Hematopoietic multipotent progenitor cell treated with erythropoietin and hydrocortisone succinate and interleukin-3 and kit ligand, for 8 days (in vitro differentiated cells): ENCODE data around the gene UBA1.

Experiments used
- DNase-seq: peaks from one replicate; pipeline ENCODE4 v3.0.0-alpha.2; 2015

UBA1 gene

DNA sequence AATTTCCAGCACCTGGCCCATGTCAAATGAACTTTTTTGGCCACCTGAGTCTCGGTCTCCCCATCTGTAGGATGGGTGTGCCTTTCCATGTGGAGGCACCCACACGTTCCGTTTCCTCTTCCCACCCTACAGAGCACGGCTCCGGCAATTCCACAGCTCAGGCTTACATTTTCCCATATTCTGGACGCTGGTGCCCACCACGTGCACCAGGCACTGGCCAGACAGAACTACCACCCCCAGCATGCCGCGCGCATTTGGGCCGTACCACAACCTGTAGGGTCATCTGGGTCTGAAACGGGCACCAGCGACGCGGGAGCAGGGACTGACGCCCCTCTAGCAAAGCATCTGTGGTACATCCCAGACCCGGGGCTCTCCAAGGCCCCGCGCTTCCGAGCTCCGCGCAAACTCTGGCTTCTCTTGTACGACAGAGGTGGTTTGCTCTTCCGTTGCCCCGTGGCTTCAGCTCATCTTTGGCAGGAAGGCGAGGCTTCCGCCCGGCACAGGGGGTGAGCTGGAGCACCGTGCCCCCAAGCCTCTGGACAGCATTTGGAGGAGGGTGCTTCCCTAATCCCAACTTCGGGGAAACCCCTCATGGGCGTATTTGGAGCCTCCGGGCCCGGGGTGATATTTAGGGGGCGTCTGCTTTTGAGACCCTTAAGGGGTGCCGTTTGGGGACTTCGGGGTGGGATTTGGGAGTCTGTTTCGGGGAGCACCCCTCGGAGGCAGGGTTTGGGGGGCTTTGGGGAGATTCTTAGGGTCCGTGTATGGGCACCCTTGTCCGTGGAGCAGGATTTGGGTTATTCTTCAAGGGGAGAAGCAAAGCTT is 3.0 kb upstream of the UBA1 start:
- peak; percentile 92 for DNase-seq

DNA sequence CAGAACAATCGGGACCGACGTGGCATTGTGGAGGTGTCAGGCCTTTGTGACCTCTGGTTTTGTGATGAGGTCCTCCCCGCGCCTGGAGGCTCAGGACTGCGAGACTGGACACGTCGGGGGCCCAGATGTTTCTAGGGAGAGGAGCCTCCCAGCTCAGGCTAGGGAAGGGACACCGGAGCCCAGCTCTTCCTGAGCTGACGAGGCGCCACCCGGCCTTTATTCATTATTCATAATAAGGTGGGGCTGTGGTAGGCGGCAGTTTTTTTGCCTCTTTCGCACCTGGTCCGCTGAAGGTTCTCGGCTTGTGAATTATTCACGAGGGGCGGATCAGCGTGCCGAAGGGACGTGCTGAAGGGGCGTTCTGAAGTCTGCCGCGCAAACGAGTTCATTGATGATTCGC is 2.3 kb upstream of the UBA1 start:
- peak; percentile 20 for DNase-seq

DNA sequence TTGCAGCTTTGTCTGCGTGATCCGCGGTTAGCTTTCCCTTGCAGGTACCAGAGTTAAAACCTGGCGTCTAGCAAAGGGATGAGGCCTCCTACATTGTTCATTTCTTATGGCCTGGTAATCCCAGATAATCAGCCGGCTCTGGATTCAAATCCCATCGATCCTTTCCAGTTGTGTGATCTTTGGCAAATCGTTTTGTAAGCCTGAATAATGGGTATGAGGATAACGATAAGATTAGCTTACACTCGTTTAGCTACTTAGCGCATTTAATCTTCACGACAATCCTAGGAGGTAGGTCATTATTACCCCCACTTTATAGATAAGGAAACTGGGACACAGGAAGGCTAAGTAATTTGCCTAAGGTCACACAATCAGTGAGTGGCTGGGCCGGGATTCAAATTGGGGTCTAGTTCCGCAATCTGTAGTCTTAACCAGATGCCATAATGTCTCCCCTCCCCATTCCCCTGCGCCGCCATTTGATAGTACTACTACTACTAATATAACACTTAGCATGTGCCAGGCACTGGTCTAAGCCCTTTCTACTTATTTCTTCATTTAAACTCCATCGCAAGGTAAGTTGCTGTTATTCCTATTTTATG is 1.7 kb upstream of the UBA1 start:
- DNase-seq = peak; percentile 4

DNA sequence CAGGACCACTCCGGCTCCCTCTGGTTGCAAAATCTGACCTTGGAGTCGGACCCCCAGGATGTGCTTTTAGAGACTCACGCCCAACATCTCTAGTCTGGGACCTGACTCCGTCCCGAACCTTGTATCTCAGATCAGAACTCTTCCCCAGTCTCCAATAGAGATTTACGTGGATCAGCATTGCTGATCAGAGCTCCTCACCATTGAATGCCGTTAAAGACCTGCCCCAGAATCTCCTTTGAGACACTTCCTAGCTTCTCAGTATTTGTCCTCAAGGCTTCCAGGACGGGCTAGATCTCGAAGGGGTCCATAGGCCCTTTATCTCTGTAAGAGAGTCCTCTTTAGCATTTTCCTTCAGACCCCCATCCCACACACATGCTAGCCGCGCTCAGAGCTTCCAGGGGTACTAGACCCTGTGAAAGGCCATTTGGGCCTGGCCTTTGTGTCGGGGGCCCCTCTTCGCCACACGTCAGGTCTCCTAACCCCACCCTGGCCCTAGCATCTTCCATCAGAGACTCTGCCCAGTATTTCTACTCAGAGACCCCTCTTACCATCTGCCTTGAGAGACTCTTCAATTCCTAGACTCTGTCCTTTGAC is 662 bp downstream of the UBA1 start:
- DNase-seq = no peak

DNA sequence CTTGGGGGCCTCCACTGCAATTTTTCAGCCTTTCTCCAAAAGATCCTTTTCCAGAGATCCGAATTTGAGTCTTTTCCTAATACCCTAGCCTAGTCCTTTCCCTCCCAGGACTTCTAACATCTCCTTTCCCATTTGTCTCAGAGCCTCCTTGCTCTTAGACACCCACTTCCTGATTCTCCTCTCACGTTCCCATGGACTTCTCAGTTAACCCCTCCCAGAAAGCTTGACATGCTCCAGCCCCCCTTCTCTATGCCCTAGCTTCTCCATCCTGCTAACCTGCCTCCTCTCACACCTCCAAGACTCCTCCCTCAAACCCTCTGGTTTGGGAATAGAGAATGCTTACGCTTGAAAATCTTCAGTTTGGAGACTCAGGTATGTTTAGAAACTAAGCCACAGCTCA is 2.5 kb downstream of the UBA1 start:
- no peak for DNase-seq

DNA sequence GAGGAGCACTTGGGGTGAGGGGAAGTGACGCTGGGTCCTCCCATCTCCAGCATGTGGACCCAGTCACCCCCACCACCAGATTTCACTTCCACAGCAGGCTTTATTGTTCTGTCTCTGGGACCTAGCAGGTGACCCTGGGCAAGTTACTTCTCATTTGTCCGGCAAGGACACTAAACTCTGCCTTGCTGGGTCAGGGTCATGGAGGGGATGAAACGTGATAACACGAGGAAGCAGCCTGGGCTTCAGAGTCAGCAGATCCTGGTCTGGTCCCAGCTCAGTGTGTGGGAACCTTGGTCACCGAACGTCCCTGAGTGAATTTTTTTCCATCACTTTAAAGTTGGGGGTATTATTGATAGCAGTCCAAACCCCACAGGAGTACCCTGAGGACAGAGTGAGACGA is 3.9 kb downstream of the UBA1 start:
- no peak for DNase-seq

DNA sequence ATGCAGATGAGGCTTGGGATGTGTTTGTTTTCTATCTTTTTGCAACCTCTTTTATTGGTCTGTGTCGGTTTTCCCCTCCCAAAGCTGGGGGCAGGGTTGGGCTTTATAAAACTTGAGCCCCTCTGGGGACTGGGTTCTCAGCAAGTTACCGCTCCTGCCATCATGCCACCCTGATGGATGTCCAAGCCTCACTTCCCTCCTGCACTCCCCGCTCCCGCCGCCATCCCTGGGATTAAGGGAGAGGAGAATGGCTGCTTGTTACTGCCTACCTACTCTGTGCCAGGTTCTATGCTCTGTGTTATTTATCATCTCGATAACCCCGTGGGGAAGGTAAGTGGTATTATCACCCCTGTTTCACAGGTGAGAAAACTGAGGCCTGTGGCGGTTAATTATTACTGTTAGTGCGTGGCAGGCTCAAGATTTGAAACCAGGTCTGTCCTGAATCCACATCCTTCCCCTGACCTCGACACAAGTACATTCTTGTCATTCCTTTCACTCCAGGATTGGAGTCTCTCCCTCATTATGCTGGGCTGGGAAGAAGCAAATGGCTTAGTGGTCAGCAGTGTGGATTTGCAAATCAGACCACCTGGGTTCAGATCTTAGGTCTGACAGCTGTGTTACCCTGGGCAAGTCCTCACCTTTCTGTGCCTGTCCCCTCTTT is 4.5 kb downstream of the UBA1 start:
- no peak for DNase-seq

DNA sequence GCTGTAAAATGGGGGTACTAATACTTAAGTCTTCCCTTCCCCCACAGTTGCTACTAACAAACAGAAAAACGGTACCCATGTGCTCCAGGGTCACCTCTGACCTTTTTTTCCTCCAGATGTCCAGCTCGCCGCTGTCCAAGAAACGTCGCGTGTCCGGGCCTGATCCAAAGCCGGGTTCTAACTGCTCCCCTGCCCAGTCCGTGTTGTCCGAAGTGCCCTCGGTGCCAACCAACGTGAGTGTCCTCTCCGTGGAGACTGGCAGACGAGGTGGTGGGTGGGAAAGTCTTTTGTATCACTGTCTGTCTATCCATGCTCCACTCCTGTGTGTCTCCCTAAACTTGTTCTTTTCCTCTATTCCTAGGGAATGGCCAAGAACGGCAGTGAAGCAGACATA is 5.1 kb downstream of the UBA1 start:
- no peak for DNase-seq

DNA sequence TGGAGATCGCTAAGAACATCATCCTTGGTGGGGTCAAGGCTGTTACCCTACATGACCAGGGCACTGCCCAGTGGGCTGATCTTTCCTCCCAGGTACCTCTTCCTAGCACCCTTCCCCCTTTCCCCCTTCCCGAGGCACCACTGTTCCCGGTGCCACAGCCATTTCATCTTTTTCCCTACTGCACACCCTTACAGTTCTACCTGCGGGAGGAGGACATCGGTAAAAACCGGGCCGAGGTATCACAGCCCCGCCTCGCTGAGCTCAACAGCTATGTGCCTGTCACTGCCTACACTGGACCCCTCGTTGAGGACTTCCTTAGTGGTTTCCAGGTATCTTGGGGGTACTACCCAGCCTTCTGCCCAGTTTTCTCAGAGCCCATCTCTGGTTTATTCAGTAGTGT is 5.7 kb downstream of the UBA1 start:
- DNase-seq = no peak

DNA sequence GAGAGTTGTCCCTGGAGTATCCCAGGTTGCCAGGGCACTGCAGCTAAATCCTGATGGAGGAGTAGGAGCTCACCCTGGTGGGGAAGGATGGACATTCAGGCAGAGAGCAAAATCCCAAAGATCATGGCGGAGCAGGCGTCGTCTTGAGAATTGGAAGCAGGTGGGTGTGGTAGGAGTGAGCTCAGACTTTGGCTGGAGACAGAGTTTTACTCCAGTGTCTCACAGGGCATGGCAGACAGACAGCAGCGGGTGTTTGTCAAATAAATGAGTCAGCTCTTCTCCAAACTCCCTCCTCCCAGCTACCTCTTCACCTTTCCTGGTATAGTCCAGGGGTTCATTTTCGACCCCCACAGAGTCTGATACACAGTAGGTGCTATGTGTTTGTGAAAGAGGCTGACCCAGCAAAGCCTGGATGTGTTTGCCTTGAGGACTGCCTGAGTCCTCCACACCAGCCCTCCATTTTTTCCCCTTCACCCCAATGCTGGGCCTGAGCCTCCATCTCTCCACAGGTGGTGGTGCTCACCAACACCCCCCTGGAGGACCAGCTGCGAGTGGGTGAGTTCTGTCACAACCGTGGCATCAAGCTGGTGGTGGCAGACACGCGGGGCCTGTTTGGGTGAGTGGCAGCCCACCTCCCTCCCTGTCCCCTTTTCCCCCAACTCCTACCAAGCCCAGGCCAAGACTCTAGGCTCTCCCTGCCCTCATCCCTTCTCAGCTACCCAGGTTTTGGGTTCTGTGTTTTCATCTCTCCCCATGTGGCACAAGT is 6.9 kb downstream of the UBA1 start:
- no peak for DNase-seq

DNA sequence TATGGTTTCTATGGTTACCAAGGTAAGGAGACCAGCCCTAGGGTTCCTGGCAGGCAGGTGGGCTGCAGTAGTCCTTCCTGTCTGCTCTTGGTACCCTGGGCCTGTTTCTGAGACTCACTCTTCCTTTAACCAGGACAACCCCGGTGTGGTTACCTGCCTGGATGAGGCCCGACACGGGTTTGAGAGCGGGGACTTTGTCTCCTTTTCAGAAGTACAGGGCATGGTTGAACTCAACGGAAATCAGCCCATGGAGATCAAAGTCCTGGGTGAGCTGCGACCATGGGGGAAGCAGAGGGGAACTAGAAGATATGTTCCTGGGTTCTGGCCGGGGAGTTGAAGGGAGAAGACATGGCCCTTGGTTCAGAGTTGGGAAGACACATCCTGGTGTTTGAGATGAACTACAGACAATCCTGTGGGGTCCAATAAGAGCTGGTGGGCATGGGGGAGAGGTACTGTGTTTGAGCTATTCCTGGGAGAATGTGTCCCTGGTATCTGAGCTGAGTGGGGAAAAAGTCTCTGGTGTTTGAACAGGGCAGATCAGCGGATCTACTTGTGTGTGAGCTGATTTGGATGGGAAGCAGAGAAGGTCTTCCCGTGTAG is 7.8 kb downstream of the UBA1 start:
- no peak for DNase-seq

DNA sequence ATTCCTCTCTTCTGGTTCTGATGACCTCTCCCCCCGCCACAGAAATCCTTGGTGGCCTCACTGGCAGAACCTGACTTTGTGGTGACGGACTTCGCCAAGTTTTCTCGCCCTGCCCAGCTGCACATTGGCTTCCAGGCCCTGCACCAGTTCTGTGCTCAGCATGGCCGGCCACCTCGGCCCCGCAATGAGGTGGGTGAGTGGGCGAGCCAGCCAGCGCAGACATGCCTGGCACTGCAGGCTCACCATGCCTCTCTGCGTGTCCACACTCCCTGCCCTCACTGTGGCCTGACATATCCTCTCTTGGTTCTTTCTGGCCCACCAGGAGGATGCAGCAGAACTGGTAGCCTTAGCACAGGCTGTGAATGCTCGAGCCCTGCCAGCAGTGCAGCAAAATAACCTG is 8.7 kb downstream of the UBA1 start:
- no peak for DNase-seq

DNA sequence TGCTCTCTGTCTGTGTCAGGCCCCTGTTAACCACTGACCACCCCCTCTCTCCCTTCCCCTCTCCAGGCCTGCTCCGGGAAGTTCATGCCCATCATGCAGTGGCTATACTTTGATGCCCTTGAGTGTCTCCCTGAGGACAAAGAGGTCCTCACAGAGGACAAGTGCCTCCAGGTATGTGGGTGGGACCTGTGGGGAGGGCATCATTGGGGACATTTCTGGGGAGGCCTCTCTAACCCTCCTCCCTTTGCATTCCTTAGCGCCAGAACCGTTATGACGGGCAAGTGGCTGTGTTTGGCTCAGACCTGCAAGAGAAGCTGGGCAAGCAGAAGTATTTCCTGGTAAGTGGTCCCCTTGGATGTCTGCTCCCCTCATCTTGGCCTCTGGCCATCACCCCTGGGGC is 9.2 kb downstream of the UBA1 start:
- DNase-seq = no peak

DNA sequence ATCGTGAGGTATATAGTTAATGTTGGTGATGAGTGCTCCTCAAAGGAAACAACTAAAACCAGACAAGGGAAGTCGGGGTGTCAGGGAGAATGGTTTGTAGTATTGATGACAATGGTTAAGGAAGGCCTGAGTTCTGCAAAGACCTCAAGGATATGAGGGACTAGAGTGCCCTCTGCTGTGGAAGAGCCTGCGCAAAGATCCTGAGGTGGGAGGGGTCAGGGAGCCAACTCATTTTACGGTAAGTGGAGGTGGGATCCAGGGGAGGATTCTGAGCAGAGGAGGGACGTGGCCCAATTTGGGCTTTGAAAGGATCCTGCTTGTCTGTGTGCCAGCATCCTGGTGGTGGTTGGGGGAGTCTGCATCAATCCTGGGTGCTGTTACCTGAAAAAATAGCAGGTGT is 11.3 kb downstream of the UBA1 start:
- peak; percentile 7 for DNase-seq

DNA sequence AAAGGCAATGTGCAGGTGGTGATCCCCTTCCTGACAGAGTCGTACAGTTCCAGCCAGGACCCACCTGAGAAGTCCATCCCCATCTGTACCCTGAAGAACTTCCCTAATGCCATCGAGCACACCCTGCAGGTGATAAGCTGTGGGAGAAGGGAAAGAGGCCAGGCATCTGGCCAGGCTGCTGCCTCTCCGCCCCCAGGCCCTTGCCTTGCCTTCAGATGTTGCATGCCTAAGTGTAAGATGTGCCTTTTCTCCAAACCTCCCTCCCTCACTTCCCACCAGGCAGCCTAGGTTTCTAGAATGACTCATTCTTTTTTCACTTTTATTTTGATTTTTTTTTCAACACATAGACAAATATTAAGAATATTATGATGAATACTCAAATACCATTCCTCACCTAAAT is 12.7 kb downstream of the UBA1 start:
- no peak for DNase-seq

DNA sequence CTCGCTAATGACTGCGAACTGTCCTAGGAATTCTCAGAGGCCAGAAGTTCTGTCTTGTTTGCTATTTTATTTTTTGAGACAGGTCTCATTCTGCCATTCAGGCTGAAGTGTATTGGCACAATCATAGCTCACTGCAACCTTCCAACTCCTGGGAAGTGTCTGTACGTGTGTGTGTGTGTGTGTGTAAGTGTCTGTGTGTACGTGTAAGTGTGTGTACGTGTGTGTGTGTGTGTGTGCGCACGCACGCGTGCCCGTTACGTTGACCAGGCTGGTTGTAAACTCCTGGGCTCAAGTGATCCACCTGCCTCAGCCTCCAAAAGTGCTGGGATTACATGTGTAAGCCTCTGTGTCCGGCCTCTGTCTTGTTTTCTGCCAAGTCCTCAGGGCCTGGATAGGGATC is 14.5 kb downstream of the UBA1 start:
- no peak for DNase-seq

DNA sequence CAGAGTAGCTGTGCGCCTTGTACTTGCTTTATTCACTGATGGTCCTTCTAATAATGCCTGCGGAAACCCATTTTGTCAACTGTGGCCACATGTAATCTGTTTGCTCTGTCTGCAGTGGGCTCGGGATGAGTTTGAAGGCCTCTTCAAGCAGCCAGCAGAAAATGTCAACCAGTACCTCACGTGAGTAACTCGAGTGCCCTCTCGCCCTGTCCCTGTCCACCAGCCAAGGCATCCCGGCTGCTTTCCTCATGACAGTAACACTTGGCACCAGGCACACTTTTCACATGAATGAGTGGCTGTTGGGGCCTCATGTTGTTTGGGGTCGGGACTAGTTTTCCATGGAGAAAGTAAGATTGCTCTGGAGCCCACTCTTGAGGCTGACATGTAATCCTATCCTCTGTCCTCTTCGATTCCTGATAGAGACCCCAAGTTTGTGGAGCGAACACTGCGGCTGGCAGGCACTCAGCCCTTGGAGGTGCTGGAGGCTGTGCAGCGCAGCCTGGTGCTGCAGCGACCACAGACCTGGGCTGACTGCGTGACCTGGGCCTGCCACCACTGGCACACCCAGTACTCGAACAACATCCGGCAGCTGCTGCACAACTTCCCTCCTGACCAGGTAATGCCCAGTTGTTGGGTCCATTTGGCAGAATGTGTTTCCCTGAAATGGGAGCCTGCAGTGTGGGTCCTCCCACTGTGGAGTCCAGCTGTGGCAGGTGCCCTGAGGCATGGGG is 16.0 kb downstream of the UBA1 start:
- no peak for DNase-seq

DNA sequence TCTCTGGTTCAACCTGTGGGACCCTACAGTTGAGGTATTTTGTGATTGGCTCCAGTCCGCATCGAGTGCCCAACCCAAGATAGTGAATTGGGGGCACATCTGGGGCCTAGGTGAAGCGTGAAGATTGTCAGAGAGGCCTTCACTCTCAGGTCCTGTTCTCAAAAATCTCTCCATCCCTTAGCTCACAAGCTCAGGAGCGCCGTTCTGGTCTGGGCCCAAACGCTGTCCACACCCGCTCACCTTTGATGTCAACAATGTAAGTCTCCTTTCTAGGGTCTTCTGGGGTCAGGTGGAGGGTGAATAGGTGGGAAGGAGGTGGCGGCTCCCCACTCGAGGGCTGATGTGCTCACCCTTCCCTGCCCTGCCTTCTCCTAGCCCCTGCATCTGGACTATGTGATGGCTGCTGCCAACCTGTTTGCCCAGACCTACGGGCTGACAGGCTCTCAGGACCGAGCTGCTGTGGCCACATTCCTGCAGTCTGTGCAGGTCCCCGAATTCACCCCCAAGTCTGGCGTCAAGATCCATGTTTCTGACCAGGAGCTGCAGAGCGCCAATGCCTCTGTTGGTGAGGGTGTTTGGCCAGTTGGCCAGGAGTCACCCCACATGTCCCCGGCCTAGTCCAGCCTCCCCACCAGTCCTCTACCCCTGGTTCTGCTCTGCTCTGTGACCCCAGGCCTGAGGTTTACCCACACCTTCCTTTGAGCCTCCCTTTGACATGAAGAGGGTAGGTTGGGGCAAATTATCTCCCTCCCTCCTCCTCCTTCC is 17.2 kb downstream of the UBA1 start:
- DNase-seq = no peak

DNA sequence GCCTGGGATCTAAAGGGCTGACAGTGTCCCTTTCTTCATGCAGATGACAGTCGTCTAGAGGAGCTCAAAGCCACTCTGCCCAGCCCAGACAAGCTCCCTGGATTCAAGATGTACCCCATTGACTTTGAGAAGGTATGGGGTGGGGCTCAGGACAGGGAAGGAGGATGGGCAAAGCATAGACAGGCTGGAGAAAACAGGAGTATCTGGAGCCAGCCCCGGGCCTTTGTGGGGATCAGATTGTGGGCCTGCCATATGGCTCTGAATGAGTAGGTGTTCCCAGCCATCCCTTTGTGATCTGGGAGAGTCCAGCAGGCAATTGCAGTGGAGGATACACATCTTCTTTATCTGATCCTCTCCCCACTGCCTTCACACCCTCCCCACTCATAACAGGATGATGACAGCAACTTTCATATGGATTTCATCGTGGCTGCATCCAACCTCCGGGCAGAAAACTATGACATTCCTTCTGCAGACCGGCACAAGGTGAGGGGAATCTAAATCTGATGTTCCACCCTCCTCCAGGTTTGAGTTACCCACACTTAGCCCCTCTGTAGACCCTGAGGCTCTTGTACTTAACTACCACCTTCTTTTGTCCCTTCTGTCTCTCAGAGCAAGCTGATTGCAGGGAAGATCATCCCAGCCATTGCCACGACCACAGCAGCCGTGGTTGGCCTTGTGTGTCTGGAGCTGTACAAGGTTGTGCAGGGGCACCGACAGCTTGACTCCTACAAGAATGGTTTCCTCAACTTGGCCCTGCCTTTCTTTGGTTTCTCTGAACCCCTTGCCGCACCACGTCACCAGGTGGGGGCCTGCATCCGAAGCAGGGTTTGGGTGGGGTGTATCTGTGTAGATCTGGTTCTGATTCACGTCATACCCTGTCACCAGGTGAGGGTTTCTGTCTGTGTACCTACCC is 19.0 kb downstream of the UBA1 start:
- no peak for DNase-seq

DNA sequence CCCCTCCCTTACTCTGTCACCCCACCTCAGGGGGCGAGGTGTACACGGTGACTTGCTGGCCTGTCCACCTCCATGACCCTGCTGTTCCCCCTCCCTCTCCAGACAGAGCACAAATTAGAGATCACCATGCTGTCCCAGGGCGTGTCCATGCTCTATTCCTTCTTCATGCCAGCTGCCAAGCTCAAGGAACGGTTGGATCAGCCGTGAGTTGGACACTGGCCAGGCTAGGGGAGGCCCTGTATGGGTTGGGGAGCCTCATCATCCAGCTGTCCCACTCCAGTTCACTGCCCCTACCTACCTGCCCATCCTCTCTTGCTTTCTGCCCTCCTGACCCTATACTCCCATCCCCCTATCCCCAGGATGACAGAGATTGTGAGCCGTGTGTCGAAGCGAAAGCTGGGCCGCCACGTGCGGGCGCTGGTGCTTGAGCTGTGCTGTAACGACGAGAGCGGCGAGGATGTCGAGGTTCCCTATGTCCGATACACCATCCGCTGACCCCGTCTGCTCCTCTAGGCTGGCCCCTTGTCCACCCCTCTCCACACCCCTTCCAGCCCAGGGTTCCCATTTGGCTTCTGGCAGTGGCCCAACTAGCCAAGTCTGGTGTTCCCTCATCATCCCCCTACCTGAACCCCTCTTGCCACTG is 20.9 kb downstream of the UBA1 start:
- DNase-seq = no peak
